ENCODE data around the gene CSRP1.

GRCh38 chr1:201450721-201451291, 56.1 kb downstream of the CSRP1 start:
- TF ChIP-seq EZH2 (IDR thresholded peaks at IDR 0.05; ENCODE audit: insufficient read depth, low read length): no peak
- TF ChIP-seq, protein P1, sequence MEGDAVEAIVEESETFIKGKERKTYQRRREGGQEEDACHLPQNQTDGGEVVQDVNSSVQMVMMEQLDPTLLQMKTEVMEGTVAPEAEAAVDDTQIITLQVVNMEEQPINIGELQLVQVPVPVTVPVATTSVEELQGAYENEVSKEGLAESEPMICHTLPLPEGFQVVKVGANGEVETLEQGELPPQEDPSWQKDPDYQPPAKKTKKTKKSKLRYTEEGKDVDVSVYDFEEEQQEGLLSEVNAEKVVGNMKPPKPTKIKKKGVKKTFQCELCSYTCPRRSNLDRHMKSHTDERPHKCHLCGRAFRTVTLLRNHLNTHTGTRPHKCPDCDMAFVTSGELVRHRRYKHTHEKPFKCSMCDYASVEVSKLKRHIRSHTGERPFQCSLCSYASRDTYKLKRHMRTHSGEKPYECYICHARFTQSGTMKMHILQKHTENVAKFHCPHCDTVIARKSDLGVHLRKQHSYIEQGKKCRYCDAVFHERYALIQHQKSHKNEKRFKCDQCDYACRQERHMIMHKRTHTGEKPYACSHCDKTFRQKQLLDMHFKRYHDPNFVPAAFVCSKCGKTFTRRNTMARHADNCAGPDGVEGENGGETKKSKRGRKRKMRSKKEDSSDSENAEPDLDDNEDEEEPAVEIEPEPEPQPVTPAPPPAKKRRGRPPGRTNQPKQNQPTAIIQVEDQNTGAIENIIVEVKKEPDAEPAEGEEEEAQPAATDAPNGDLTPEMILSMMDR (IDR thresholded peaks at IDR 0.05; ENCODE audit: insufficient read depth, low read depth, low read length): no peak

All from astrocyte (in vitro differentiated cells and primary cell).